NCI-H187 (cell line): ENCODE data around the gene PLAAT4.
"Not testable (repeated sequence)": the region's sequence is repeated elsewhere in the genome, so short reads cannot be mapped to it uniquely, and the experiment has no call there.

Source experiments
- DNase-seq, 2 experiments: peaks; one replicate each; lab custom pipeline; 2025; lab: John Stamatoyannopoulos, UW

The PLAAT4 gene

DNA sequence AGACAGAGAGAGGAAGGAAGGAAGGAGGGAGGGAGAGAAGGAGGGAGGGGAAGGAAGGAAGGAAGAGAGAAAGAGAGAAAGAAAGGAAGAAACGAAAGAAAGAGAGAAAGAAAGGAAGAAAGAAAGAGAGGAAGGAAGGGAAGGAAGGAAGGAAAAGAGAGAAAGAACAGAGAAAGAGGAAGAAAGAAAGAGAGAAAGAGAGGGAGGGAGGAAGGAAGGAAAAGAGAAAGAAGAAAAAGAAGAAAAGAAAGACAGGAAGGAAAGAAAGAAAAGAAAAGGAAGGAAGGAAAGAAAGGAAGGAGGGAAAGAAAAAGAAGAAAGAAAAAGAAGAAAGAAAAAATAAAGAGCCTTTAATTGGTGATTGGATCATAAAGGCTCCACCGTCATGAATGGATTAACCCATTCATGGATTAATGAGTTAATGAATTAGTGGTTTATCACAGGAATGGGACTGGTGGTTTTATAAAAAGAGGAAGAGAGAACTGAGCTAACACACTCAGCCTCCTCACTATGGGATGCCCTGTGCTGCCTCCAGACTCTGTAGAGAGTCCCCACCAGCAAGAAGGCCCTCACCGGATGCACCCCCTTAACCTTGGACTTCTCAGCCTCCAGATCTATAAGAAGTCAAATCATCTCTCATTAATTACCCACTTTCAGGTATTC lies 35.5 kb downstream of the PLAAT4 start:
- DNase-seq, result no peak

DNA sequence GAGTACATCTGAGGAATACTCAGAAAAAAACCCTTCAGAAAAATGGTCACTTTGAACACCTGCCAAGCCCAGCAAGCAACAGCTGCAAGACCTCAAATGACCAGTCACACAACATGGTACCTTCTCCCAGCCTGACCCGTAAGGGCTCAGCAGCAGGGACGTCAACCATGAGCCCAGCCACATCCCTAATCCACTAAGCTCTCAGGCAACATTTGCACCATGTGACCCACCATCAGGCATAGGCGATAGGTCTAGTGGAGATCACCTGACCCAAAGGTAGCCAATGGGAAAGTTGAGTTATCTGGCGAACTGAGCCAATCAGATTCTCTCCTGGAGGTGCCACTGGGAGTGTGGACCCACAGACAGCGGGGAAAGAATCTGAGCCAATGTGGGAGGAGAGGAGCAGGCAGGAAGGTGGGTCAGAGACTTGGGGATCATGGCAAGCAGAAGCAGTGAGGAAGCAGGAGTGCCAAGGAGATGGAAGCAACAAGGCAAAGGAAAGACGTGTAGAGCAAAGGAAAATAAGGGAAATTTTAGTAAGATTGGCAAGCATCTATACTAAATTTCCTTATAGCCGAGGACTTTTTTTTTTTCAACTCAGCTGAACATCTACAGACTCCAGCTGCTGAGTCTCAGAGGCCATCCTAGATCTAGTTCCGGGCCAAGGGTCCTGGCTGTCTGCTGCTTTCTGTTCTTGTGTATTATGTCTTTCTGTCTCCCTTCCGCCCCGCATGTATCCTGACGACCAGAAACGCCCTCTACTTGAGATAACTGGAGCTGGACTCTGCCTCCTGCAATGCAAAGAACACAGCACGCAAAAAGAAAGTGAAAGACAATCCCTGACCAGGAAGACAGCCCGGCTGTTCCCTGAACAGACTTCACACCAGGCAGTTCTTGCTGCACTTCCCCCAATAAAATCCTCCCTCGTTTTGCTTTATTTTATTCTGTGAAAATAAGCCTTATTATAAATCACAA lies 37.6 kb downstream of the PLAAT4 start:
- no peak for DNase-seq

- DNase-seq, result no peak
These were observed 38.4 kb downstream of the PLAAT4 start for GRCh38 chr11:63574856-63575602.

DNA sequence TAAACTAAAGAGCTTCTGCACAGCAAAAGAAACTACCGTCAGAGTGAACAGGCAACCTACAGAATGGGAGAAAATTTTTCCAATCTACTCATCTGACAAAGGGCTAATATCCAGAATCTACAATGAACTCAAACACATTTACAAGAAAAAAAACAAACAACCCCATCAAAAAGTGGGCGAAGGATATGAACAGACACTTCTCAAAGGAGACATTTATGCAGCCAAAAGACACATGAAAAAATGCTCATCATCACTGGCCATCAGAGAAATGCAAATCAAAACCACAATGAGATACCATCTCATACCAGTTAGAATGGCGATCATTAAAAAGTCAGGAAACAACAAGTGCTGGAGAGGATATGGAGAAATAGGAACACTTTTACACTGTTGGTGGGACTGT lies 42.3 kb downstream of the PLAAT4 start:
- DNase-seq, result not testable (repeated sequence)

DNA sequence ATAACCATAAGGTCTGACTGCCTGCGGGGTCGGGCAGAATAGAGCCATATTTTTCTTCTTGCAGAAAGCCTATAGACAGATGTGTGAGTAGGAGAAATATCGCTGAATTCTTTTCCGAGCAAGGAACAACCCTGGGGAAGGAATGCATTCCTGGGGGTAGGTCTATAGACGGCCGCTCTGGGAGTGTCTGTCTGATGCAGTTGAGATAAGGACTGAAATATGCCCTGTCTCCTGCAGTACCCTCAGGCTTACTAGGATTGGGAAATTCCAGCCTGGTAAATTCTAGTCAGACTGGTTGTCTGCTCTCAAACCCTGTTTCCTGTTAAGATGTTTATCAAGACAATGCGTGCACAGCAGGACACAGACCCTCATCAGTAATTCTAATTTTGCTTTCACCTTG lies 44.6 kb downstream of the PLAAT4 start:
- DNase-seq, result not testable (repeated sequence)

- DNase-seq, result no peak
These were observed 46.7 kb downstream of the PLAAT4 start for GRCh38 chr11:63583357-63583677.

DNA sequence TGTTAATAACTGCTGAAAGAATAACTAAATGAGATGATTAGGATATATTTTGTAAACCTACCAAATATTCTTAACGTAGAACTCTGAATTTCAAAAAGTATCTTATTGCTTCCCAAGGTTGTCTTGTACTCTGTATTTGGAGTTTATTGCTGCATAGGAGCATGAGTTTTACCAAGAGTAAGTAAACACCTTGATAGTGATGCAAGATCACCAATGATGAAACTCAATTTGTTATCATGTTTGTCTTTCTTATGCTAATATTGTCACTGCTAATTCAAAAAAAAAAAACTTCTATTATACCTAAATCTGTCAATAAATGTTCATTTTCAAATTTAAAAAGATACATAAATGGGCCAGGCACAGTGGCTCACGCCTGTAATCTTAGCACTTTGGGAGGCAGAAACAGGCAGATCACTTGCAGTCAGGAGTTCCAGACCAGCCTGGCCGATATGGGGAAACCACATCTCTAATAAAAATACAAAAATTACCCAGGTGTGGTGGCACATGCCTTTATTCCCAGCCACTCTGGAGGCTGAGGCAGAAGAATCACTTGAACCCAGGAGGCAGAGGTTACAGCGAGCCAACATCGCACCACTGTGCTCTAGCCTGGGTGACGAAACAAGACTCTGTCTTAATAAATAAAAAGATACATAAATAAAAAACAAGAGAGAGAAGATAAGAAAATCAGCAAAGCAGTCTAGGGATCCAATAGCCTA lies 50.0 kb downstream of the PLAAT4 start:
- no peak for DNase-seq

GRCh38 chr11:63589000-63589399 lies 52.4 kb downstream of the PLAAT4 start:
- DNase-seq, result no peak

DNA sequence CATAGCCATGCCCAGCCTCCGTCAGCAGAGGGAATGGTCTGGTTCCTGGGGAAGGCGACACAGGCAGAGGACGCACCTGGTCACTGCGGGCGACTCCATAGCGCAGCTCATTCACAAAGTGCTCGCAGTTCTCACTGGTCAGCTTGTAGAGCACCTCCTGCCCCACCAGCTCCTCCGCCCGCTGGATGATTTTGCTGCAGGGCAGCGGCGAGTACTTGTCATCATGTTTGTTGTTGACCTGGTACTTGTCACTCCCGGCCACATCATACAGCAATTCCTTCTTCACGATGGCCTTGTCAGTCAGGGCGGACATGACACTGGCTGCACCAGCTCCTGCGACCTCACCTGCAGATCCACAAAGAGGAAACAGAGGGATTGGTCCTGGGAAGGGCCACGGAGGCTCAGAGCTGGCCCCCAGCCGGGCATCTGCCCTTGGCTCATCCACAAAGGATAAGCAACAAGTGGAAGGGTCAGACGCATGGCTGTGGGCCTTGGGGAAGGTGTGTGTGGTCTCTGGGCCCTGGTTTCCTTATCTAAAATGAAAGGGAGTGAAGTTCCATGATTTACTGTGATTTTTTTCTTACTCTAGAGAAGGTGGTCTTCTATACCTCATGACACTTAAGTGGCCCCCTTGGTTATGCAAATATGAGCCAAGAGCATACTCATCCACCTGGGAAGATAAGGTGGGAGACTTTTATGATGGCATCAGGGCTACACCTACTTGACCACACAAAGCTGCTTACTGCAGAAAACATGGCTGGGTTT lies 53.6 kb downstream of the PLAAT4 start:
- DNase-seq, result no peak

- no peak for DNase-seq
These were observed 56.4 kb downstream of the PLAAT4 start for GRCh38 chr11:63592975-63593395.

DNA sequence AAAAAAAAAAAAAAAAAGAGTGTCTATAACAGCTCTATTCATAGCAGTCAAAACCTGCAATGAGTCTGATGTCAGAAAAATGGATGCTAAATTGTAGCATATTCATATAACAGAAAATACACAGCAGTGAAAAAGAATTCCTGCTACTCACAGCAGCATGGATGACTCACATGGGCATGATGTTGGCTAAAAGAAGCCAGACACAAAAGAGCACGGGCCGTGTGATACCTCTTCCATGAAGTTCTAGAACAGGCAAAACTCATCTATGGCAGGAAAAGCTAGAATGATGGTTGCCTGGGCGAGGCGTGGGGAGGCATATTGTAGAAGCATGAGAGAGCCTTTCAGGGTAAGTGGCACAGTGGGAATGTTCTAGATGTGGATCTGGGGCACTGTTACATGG lies 58.7 kb downstream of the PLAAT4 start:
- no peak for DNase-seq
